HS-27A (cell line): ENCODE data around the gene S100PBP.

Experiments used
- DNase-seq: peaks from one replicate; pipeline ENCODE4 v3.0.0-alpha.2; 2012; ENCODE audit warnings: low read depth, missing footprints

S100PBP gene

GRCh38 chr1:32870615-32871363 is 53.3 kb downstream of the S100PBP start, which contains the start of gene FNDC5:
Gene FNDC5, minus strand, starts transcription at chr1:32870912.
- DNase-seq = no peak

GRCh38 chr1:32871364-32872191 is 54.1 kb downstream of the S100PBP start:
- DNase-seq = no peak

- no peak for DNase-seq
Measured at GRCh38 chr1:32872192-32872460, 54.7 kb downstream of the S100PBP start.

GRCh38 chr1:32873484-32873883 is 56.0 kb downstream of the S100PBP start:
- no peak for DNase-seq

GRCh38 chr1:32874860-32875752 is 57.7 kb downstream of the S100PBP start:
- no peak for DNase-seq

GRCh38 chr1:32876341-32877210 is 59.1 kb downstream of the S100PBP start:
- DNase-seq = no peak

GRCh38 chr1:32877211-32878110 is 60.0 kb downstream of the S100PBP start:
- DNase-seq = no peak

- no peak for DNase-seq
Measured at GRCh38 chr1:32878183-32878582, 60.7 kb downstream of the S100PBP start.

- no peak for DNase-seq
Measured at GRCh38 chr1:32878637-32879041, 61.2 kb downstream of the S100PBP start.

GRCh38 chr1:32881291-32881690 is 63.8 kb downstream of the S100PBP start:
- no peak for DNase-seq

GRCh38 chr1:32881871-32882850 is 64.7 kb downstream of the S100PBP start:
- no peak for DNase-seq

GRCh38 chr1:32883338-32884031 is 66.0 kb downstream of the S100PBP start:
- DNase-seq = no peak

- DNase-seq = no peak
Measured at GRCh38 chr1:32884032-32884372, 66.5 kb downstream of the S100PBP start.

GRCh38 chr1:32884726-32885125 is 67.3 kb downstream of the S100PBP start:
- no peak for DNase-seq

- no peak for DNase-seq
Measured at GRCh38 chr1:32885676-32886003, 68.2 kb downstream of the S100PBP start.

GRCh38 chr1:32886004-32886827 is 68.8 kb downstream of the S100PBP start, which contains the start of gene HPCA:
Gene HPCA, plus strand, starts transcription at chr1:32886491. Its CDS starts 2,408 bp downstream, at chr1:32888899.
- no peak for DNase-seq

- DNase-seq = no peak
Measured at GRCh38 chr1:32886828-32887414, 69.5 kb downstream of the S100PBP start.
